Prostate gland (tissue), 2 donors: ENCODE results near the gene TUBD1.
"Not testable (repeated sequence)": the region's sequence is repeated elsewhere in the genome, so short reads cannot be mapped to it uniquely, and the experiment has no call there.

ENCODE experiments used
- POLR2A ChIP-seq: fragments of 450-650 bp; IDR thresholded peaks from one replicate; pipeline ENCODE4 v1.6.1; 2016; ENCODE audit warnings: antibody characterized with exemption, mild to moderate bottlenecking
- POLR2AphosphoS5 ChIP-seq: sonication (generic); formaldehyde crosslinking; IDR thresholded peaks from one replicate; pipeline ENCODE4 v1.6.1; 2017; ENCODE audit warnings: antibody characterized with exemption
- TF ChIP-seq, protein P1 (sequence below), 4 experiments: fragments of 200-600 bp in 2 of 4; fragments of 450-650 bp in 2 of 4; sonication (generic) in 2 of 4; IDR thresholded peaks; 1 replicate in 3 of 4; 2 replicates in 1 of 4; pipeline ENCODE4 v1.5.1; 2016 to 2019; ENCODE audit warnings: antibody characterized with exemption in 4 of 4, mild to moderate bottlenecking in 2 of 4, moderate library complexity in 2 of 4

DNA sequence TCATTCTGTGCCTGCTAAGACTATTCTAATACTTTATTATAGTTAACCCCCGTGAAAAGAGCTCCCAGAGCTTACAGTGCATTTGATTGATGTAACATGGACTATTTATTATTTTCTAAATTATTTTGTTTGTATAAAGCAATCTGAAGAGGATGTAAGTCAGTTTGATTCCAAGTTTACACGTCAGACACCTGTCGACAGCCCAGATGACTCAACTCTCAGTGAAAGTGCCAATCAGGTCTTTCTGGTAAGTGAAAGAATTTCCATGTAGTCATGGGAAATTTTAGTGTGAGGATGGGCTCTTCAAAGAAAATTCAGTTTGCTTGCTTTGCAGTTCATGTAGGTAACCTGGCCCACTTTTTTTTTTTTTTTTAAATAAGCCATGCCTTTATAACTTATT is 48.0 kb upstream of the TUBD1 start:
- TF ChIP-seq, protein P1, sequence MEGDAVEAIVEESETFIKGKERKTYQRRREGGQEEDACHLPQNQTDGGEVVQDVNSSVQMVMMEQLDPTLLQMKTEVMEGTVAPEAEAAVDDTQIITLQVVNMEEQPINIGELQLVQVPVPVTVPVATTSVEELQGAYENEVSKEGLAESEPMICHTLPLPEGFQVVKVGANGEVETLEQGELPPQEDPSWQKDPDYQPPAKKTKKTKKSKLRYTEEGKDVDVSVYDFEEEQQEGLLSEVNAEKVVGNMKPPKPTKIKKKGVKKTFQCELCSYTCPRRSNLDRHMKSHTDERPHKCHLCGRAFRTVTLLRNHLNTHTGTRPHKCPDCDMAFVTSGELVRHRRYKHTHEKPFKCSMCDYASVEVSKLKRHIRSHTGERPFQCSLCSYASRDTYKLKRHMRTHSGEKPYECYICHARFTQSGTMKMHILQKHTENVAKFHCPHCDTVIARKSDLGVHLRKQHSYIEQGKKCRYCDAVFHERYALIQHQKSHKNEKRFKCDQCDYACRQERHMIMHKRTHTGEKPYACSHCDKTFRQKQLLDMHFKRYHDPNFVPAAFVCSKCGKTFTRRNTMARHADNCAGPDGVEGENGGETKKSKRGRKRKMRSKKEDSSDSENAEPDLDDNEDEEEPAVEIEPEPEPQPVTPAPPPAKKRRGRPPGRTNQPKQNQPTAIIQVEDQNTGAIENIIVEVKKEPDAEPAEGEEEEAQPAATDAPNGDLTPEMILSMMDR (IDR thresholded peaks at IDR 0.05), result not testable (repeated sequence)
- not testable (repeated sequence) for TF ChIP-seq POLR2A, POLR2AphosphoS5
